PC-9 (cell line): Measurements from ENCODE around the gene RB1. TPM values are rescaled to one million over a fixed set of nuclear protein-coding genes. Genes with fewer than 3 reads are reported as not detected.
"Not testable (repeated sequence)": the region's sequence is repeated elsewhere in the genome, so short reads cannot be mapped to it uniquely, and the experiment has no call there.

ENCODE experiments used
- BruUV-seq: library from RNA; stranded (reverse); fragments of 400-500 nt; replicated peaks from 2 replicates; lab custom pipeline; 2021; lab: Mats Ljungman, UMichigan
- CTCF ChIA-PET: fragments of 300-600 bp; sonication (Branson Sonifier 250); formaldehyde crosslinking; loops from one replicate; lab custom pipeline; 2022; ENCODE audit warnings: antibody characterized with exemption; lab: Charles Lee
- POLR2A ChIA-PET: fragments of 300-600 bp; sonication (Branson Sonifier 250); formaldehyde crosslinking; loops from one replicate; lab custom pipeline; 2022; ENCODE audit warnings: antibody characterized with exemption; ENCODE audit not compliant: unreplicated experiment; lab: Charles Lee
- DNase-seq, 2 experiments: peaks; one replicate each; pipeline versions ENCODE4 v3.0.0 to v3.0.0-alpha.2; 2015 to 2022; ENCODE audit warnings: mixed read lengths in 1 of 2
- H2AFZ ChIP-seq: fragments of 200-600 bp; sonication (generic); 2 replicates; pipeline ENCODE4 v1.8.1; 2017; ENCODE audit warnings: antibody characterized with exemption
- H3F3A ChIP-seq: fragments of 200-600 bp; sonication (generic); 2 replicates; pipeline ENCODE4 v1.8.1; 2017; ENCODE audit warnings: antibody characterized with exemption, mild to moderate bottlenecking, low read depth; ENCODE audit not compliant: insufficient read depth
- H3K27ac ChIP-seq: fragments of 200-600 bp; sonication (generic); 2 replicates; pipeline ENCODE4 v1.6.1; 2016; ENCODE audit warnings: mixed run types
- H3K27me3 ChIP-seq: fragments of 200-600 bp; sonication (generic); 2 replicates; pipeline ENCODE4 v1.6.1; 2016; ENCODE audit warnings: low read depth, mixed run types; ENCODE audit not compliant: insufficient read depth
- H3K36me3 ChIP-seq: fragments of 200-600 bp; sonication (generic); 2 replicates; pipeline ENCODE4 v1.6.1; 2016; ENCODE audit warnings: low read depth, mixed run types
- H3K4me1 ChIP-seq: fragments of 200-600 bp; sonication (generic); replicated peaks from 2 replicates; pipeline ENCODE4 v1.6.1; 2016; ENCODE audit warnings: mixed run types; ENCODE audit not compliant: insufficient read depth
- H3K4me2 ChIP-seq: fragments of 200-600 bp; sonication (generic); 2 replicates; pipeline ENCODE4 v1.6.1; 2017; ENCODE audit warnings: mixed run types
- H3K4me3 ChIP-seq: fragments of 200-600 bp; sonication (generic); 2 replicates; pipeline ENCODE4 v1.6.1; 2016; ENCODE audit warnings: mixed run types
- H3K79me2 ChIP-seq: fragments of 200-600 bp; sonication (generic); 2 replicates; pipeline ENCODE4 v1.6.1; 2017; ENCODE audit warnings: low read depth, mixed run types
- H3K9me2 ChIP-seq: fragments of 200-600 bp; sonication (generic); 2 replicates; pipeline ENCODE4 v1.8.1; 2017; ENCODE audit warnings: mild to moderate bottlenecking; ENCODE audit not compliant: insufficient read depth
- H3K9me3 ChIP-seq: fragments of 200-600 bp; sonication (generic); 2 replicates; pipeline ENCODE4 v1.8.1; 2016; ENCODE audit warnings: low read depth; ENCODE audit not compliant: insufficient read depth
- H4K20me1 ChIP-seq: fragments of 200-600 bp; sonication (generic); 2 replicates; pipeline ENCODE4 v1.8.1; 2017; ENCODE audit not compliant: insufficient read depth
- EZH2 ChIP-seq: fragments of 200-600 bp; sonication (generic); IDR thresholded peaks from 2 replicates; pipeline ENCODE4 v1.8.0; 2017; ENCODE audit warnings: antibody characterized with exemption, low read depth
- intact Hi-C: fragments of 100-400 bp; cut with micrococcal nuclease; formaldehyde crosslinking; loops from one replicate; pipeline ENCODE4 v1.10.0; 2022; ENCODE audit not compliant: unreplicated experiment
- total RNA-seq: library from RNA; stranded (reverse); gene quantifications from 2 replicates; pipeline ENCODE4 v1.2.3, GENCODE V29; 2021
- TF ChIP-seq, protein P1 (sequence below): fragments of 200-600 bp; sonication (generic); conservative IDR thresholded peaks from 2 replicates; pipeline ENCODE4 v1.6.1; 2017; ENCODE audit warnings: mixed run types, antibody characterized with exemption, mild to moderate bottlenecking, moderate library complexity

Gene RB1
- total RNA-seq, 1 experiment from 2014 or later: 23.7 TPM

GRCh38 chr13:48333976-48334375 lies 30.4 kb downstream of the RB1 start:
- Histone ChIP-seq H3K36me3 (no peaks in the 10 kb centered on the region), H3K27ac (no peak overlapping the region), H3K4me3 (no peak overlapping the region), H2AFZ (no peak overlapping the region), H3K79me2 (no peaks in the 10 kb centered on the region), H4K20me1 (no peaks in the 10 kb centered on the region), H3K9me3 (no peaks in the 10 kb centered on the region), H3K4me2 (no peak overlapping the region), H3K9me2 (no peaks in the 10 kb centered on the region), H3K4me1 (0 out of 2 replicates have a peak, but pooled peaks cover 6% of the 10 kb centered on the region), H3K27me3 (no peaks in the 10 kb centered on the region), H3F3A (no peaks in the 10 kb centered on the region)
- CTCF ChIA-PET: interaction anchor here (0.9 to 3.1 kb wide), 3 partner anchors 53 to 248 kb away, joined by 3 to 25 read pairs (median 4); no protein-coding TSS in a partner anchor
- POLR2A ChIA-PET: no interaction called here
- DNase-seq: no peak
- intact Hi-C loops: loop anchor here (1.0 kb wide), 2 partner anchors 246 to 435 kb away; no protein-coding TSS in a partner anchor
- no TSS peak for BruUV-seq
- TF ChIP-seq EZH2: no peak
- TF ChIP-seq, protein P1, sequence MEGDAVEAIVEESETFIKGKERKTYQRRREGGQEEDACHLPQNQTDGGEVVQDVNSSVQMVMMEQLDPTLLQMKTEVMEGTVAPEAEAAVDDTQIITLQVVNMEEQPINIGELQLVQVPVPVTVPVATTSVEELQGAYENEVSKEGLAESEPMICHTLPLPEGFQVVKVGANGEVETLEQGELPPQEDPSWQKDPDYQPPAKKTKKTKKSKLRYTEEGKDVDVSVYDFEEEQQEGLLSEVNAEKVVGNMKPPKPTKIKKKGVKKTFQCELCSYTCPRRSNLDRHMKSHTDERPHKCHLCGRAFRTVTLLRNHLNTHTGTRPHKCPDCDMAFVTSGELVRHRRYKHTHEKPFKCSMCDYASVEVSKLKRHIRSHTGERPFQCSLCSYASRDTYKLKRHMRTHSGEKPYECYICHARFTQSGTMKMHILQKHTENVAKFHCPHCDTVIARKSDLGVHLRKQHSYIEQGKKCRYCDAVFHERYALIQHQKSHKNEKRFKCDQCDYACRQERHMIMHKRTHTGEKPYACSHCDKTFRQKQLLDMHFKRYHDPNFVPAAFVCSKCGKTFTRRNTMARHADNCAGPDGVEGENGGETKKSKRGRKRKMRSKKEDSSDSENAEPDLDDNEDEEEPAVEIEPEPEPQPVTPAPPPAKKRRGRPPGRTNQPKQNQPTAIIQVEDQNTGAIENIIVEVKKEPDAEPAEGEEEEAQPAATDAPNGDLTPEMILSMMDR: no peak

GRCh38 chr13:48334534-48335127 lies 31.1 kb downstream of the RB1 start:
- no peak overlapping the region for H3K27ac ChIP-seq
- DNase-seq: no peak
- no peaks in the 10 kb centered on the region for H4K20me1 ChIP-seq
- no TSS peak for BruUV-seq
- ChIA-PET CTCF (interaction anchor here (0.6 to 3.1 kb wide), 5 partner anchors 54 to 247 kb away, joined by 3 to 25 read pairs (median 4); no protein-coding TSS in a partner anchor), POLR2A (no interaction called here)
- H3K79me2 ChIP-seq: no peaks in the 10 kb centered on the region
- H3K27me3 ChIP-seq: no peaks in the 10 kb centered on the region
- 0 out of 2 replicates have a peak, but pooled peaks cover 6% of the 10 kb centered on the region for H3K4me1 ChIP-seq
- no peak overlapping the region for H2AFZ ChIP-seq
- no peak overlapping the region for H3K4me2 ChIP-seq
- H3K9me3 ChIP-seq: no peaks in the 10 kb centered on the region
- intact Hi-C loops: loop anchor here (1.0 kb wide), 2 partner anchors 246 to 435 kb away; no protein-coding TSS in a partner anchor
- no peaks in the 10 kb centered on the region for H3K9me2 ChIP-seq
- TF ChIP-seq, protein P1: peak; percentile 77
- no peak for TF ChIP-seq EZH2
- H3K36me3 ChIP-seq: no peaks in the 10 kb centered on the region
- no peaks in the 10 kb centered on the region for H3F3A ChIP-seq
- H3K4me3 ChIP-seq: no peak overlapping the region

DNA sequence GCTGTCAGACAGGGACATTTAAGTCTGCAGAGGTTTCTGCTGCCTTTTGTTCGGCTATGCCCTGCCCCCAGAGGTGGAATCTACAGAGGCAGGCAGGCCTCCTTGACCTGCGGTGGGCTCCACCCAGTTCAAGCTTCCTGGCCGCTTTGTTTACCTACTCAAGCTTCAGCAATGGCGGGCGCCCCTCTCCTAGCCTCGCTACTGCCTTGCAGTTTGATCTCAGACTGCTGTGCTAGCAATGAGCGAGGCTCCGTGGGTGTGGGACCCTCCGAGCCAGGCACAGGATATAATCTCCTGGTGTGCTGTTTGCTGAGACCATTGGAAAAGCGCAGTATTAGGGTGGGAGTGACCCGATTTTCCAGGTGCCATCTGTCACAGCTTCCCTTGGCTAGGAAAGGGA lies 35.6 kb downstream of the RB1 start:
- H3K27me3 ChIP-seq, H3K27ac ChIP-seq, H3K4me3 ChIP-seq, H4K20me1 ChIP-seq, CTCF ChIA-PET, H2AFZ ChIP-seq, H3K9me3 ChIP-seq, DNase-seq, H3K4me1 ChIP-seq, H3K9me2 ChIP-seq, H3K4me2 ChIP-seq, BruUV-seq, H3F3A ChIP-seq, intact Hi-C loops, H3K79me2 ChIP-seq, H3K36me3 ChIP-seq, POLR2A ChIA-PET: not testable (repeated sequence)
